HL-60 (cell line): Measurements from ENCODE around the gene CFAP54.

Experiments used
- DNase-seq, 2 experiments: peaks; one replicate each; pipeline ENCODE4 v3.0.0-alpha.2; 2010 to 2020; ENCODE audit warnings: low read depth in 1 of 2, low spot score in 1 of 2
- H3K27ac ChIP-seq: fragments of 250-450 bp; sonication (Bioruptor Pico); replicated peaks from 2 replicates; pipeline ENCODE4 v1.5.1; 2020; ENCODE audit warnings: mild to moderate bottlenecking, moderate library complexity
- H3K27me3 ChIP-seq: fragments of 250-450 bp; sonication (Bioruptor Pico); 2 replicates; pipeline ENCODE4 v1.5.1; 2021; ENCODE audit warnings: mild to moderate bottlenecking, moderate library complexity; ENCODE audit not compliant: insufficient read depth, poor library complexity, severe bottlenecking
- H3K4me3 ChIP-seq: replicated peaks from 2 replicates; pipeline ENCODE4 v1.5.1; 2011; ENCODE audit warnings: mild to moderate bottlenecking, control low read depth, low read length; ENCODE audit not compliant: insufficient read depth
- GABPA ChIP-seq: IDR thresholded peaks from 2 replicates; pipeline ENCODE4 v1.6.1; 2012; ENCODE audit warnings: low read depth
- POLR2AphosphoS5 ChIP-seq: IDR thresholded peaks from 2 replicates; pipeline ENCODE4 v1.6.1; 2012; ENCODE audit warnings: low read depth
- SPI1 ChIP-seq: IDR thresholded peaks from 2 replicates; pipeline ENCODE4 v1.6.1; 2012; ENCODE audit warnings: low read depth, mild to moderate bottlenecking, borderline replicate concordance
- TF ChIP-seq, protein P1 (sequence below): IDR thresholded peaks from 2 replicates; pipeline ENCODE4 v1.6.1; 2012; ENCODE audit warnings: low read depth; ENCODE audit not compliant: insufficient replicate concordance
- TF ChIP-seq, protein P2 (sequence below): IDR thresholded peaks from one replicate; pipeline ENCODE4 v1.5.1; 2011; ENCODE audit warnings: low read length, control low read depth, inconsistent platforms; ENCODE audit not compliant: insufficient read depth

CFAP54 gene

DNA sequence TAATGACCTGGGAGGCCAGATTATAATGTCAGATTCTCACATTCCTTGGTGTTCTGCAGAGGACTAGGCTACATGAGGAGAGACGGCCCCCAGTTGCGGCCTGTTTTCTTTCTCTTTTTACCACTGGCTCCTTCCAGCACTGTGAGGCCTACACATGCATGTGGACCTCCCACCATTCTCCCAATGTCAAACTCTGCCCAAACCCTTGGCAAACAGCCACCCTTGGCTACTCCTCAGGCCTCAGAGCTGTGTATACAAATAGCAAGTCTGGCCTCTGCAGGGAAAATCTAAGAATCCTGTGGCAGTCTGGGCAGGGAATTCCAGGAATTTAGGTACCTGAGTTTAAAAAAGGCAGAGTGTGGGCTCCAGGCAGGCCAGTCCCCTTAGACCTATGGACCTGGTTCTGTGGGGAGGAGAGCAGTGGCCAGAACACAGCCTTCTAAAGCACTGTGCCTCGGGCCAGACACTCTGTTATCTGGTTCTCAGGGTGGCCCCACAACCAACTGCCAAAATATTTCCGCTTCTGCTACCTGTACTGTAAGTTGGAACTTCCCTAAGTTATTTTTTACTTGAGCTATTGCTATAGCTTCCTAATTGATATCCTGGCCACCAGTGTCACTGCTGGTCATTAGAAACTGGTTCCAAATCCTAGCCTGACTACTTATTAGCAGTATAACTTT lies 397.8 kb downstream of the CFAP54 start:
- H3K27me3 ChIP-seq, result no peaks in the 10 kb centered on the region
- no peak overlapping the region for H3K27ac ChIP-seq
- H3K4me3 ChIP-seq, result no peak overlapping the region
- TF ChIP-seq POLR2AphosphoS5, result no peak
- TF ChIP-seq GABPA, result no peak
- TF ChIP-seq, protein P1, sequence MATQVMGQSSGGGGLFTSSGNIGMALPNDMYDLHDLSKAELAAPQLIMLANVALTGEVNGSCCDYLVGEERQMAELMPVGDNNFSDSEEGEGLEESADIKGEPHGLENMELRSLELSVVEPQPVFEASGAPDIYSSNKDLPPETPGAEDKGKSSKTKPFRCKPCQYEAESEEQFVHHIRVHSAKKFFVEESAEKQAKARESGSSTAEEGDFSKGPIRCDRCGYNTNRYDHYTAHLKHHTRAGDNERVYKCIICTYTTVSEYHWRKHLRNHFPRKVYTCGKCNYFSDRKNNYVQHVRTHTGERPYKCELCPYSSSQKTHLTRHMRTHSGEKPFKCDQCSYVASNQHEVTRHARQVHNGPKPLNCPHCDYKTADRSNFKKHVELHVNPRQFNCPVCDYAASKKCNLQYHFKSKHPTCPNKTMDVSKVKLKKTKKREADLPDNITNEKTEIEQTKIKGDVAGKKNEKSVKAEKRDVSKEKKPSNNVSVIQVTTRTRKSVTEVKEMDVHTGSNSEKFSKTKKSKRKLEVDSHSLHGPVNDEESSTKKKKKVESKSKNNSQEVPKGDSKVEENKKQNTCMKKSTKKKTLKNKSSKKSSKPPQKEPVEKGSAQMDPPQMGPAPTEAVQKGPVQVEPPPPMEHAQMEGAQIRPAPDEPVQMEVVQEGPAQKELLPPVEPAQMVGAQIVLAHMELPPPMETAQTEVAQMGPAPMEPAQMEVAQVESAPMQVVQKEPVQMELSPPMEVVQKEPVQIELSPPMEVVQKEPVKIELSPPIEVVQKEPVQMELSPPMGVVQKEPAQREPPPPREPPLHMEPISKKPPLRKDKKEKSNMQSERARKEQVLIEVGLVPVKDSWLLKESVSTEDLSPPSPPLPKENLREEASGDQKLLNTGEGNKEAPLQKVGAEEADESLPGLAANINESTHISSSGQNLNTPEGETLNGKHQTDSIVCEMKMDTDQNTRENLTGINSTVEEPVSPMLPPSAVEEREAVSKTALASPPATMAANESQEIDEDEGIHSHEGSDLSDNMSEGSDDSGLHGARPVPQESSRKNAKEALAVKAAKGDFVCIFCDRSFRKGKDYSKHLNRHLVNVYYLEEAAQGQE, result no peak
- TF ChIP-seq, protein P2, sequence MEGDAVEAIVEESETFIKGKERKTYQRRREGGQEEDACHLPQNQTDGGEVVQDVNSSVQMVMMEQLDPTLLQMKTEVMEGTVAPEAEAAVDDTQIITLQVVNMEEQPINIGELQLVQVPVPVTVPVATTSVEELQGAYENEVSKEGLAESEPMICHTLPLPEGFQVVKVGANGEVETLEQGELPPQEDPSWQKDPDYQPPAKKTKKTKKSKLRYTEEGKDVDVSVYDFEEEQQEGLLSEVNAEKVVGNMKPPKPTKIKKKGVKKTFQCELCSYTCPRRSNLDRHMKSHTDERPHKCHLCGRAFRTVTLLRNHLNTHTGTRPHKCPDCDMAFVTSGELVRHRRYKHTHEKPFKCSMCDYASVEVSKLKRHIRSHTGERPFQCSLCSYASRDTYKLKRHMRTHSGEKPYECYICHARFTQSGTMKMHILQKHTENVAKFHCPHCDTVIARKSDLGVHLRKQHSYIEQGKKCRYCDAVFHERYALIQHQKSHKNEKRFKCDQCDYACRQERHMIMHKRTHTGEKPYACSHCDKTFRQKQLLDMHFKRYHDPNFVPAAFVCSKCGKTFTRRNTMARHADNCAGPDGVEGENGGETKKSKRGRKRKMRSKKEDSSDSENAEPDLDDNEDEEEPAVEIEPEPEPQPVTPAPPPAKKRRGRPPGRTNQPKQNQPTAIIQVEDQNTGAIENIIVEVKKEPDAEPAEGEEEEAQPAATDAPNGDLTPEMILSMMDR, result no peak
- no peak for TF ChIP-seq SPI1
- DNase-seq, result no peak

DNA sequence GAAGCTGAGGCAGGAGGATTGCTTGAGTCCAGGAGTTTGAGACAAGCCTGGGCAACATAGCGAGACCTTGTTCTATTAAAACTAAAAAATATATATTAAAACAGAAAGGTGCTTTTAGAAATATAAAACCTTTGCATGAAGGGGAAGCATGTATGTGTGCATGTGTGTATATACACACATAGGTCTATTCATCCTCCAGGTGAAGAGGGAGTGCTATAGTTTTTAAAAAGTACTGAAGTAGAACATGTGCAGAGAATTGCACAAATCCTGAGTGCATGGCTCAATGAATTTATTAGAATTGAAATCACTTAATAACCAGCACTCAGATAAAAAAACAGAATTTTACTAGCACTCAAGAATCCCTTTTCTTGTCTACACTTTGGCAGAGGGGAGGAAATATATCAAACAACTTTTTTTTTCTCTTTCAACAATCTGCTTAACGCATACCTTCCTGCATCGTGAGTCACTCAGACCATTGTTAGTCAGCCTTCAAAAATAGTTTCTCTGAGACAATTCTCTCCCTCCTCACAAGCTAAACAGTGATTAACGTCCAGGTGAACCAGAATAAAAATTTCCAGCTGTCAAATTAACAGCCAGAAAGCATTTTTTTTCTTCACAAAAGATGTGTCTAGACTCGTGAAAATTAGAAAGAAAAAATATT lies 400.0 kb downstream of the CFAP54 start:
- DNase-seq, result no peak
- Histone ChIP-seq H3K27ac (no peak overlapping the region), H3K4me3 (no peak overlapping the region), H3K27me3 (no peaks in the 10 kb centered on the region)
- TF ChIP-seq, protein P2, result no peak
- TF ChIP-seq SPI1, result no peak
- no peak for TF ChIP-seq POLR2AphosphoS5
- TF ChIP-seq, protein P1, result no peak
- TF ChIP-seq GABPA, result no peak

DNA sequence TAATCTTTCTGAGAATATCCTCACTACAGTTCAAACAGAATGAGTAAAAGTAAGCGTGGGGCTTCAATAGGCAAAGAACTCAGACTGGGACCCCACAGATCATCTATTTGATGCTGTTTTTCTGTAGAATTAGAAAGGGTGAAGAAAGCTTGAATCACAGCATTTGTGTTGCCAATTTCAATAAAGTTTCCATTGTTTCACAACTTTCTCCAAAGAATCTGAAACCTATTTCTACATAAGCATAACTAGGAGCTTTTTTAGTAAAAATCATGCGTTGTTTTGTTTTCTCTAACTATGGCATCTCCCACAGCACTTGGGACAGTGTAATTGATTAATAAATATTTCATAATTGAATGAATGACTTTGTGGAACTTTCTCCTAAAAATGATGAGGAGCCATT lies 401.0 kb downstream of the CFAP54 start:
- no peaks in the 10 kb centered on the region for H3K27me3 ChIP-seq
- TF ChIP-seq, protein P2, result no peak
- TF ChIP-seq, protein P1, result no peak
- TF ChIP-seq SPI1 (no peak), POLR2AphosphoS5 (no peak), GABPA (no peak)
- no peak for DNase-seq
- H3K4me3 ChIP-seq, result no peak overlapping the region
- no peak overlapping the region for H3K27ac ChIP-seq
